Stimulated activated CD4-positive, alpha-beta T cell treated with anti-CD3 and anti-CD28 coated beads, Interleukin-1b, Interleukin-23, amount 100 ng/mL, for 4 hours (primary cell): Measurements from ENCODE around the gene TMEM97.

Experiments used
- DNase-seq, 2 donors: peaks; one replicate each; pipeline ENCODE4 v3.0.0-alpha.2; 2020; ENCODE audit warnings: low read depth in 2 of 2

The TMEM97 gene

GRCh38 chr17:28365487-28365886 is 46.5 kb downstream of the TMEM97 start:
- DNase-seq = no peak

- DNase-seq = no peak
Observed at GRCh38 chr17:28366605-28367004, 47.6 kb downstream of the TMEM97 start.

GRCh38 chr17:28367641-28368305 is 48.8 kb downstream of the TMEM97 start:
- no peak for DNase-seq

- no peak for DNase-seq
Observed at GRCh38 chr17:28368306-28368831, 49.4 kb downstream of the TMEM97 start.

GRCh38 chr17:28368915-28369683 is 50.1 kb downstream of the TMEM97 start:
- no peak for DNase-seq

- no peak for DNase-seq
Observed at GRCh38 chr17:28369684-28370034, 50.7 kb downstream of the TMEM97 start.

- no peak for DNase-seq
Observed at GRCh38 chr17:28370035-28370743, 51.2 kb downstream of the TMEM97 start, which contains the start of gene VTN. TSS of gene VTN (minus strand) at chr17:28370307. CDS start at chr17:28370203, 104 bp downstream.

- DNase-seq = no peak
Observed at GRCh38 chr17:28370744-28371103, 51.7 kb downstream of the TMEM97 start.

GRCh38 chr17:28371245-28372202 is 52.5 kb downstream of the TMEM97 start, which contains the start of gene SARM1:
TSS of gene SARM1 (plus strand) at chr17:28371694. CDS start at chr17:28372033, 339 bp downstream.
- peak; percentile 70 to 80 for DNase-seq

- DNase-seq = no peak
Observed at GRCh38 chr17:28372203-28372944, 53.4 kb downstream of the TMEM97 start.

- no peak for DNase-seq
Observed at GRCh38 chr17:28372945-28373274, 53.9 kb downstream of the TMEM97 start.
